H1 (cell line): ENCODE measurements around the gene HDAC9. TPM values are rescaled to one million over a fixed set of nuclear protein-coding genes. Genes with fewer than 3 reads are reported as not detected.

ENCODE experiments used
- CTCF ChIA-PET: fragments of 300-600 bp; sonication (Branson Sonifier 250); formaldehyde crosslinking; loops from one replicate; lab custom pipeline; 2021; ENCODE audit not compliant: partially characterized antibody; lab: Charles Lee
- POLR2A ChIA-PET: fragments of 300-600 bp; sonication (Branson Sonifier 250); formaldehyde crosslinking; loops from one replicate; lab custom pipeline; 2021; ENCODE audit warnings: inconsistent platforms; ENCODE audit not compliant: partially characterized antibody; lab: Charles Lee
- DNase-seq, 2 experiments: peaks; one replicate each; pipeline versions ENCODE4 v3.0.0 to v3.0.0-alpha.2; 2010 to 2022; ENCODE audit warnings: low spot score in 2 of 2, low read depth in 1 of 2, mixed read lengths in 1 of 2
- FAIRE-seq: peaks from 2 replicates; lab custom pipeline; 2011; peaks lifted over from hg19 to GRCh38; lab: Jason Lieb, UNC
- H2AFZ ChIP-seq: 2 replicates; pipeline ENCODE4 v1.8.1; 2012; ENCODE audit warnings: low read length, inconsistent platforms
- H2AK5ac ChIP-seq: 2 replicates; pipeline ENCODE4 v1.6.1; 2013; ENCODE audit warnings: low read depth, low read length
- H2BK120ac ChIP-seq: replicated peaks from 2 replicates; pipeline ENCODE3; 2013; ENCODE audit warnings: low read depth, low read length, inconsistent platforms
- H2BK12ac ChIP-seq: 2 replicates; pipeline ENCODE4 v1.6.1; 2013; ENCODE audit warnings: low read depth, low read length
- H2BK15ac ChIP-seq: 2 replicates; pipeline ENCODE4 v1.6.1; 2013; ENCODE audit warnings: low read length
- H2BK20ac ChIP-seq: 2 replicates; pipeline ENCODE4 v1.6.1; 2013; ENCODE audit warnings: low read length
- H2BK5ac ChIP-seq: 2 replicates; pipeline ENCODE4 v1.6.1; 2013; ENCODE audit warnings: low read depth, low read length
- H3K14ac ChIP-seq: 2 replicates; pipeline ENCODE4 v1.6.1; 2013; ENCODE audit warnings: inconsistent platforms; ENCODE audit not compliant: insufficient read length
- H3K18ac ChIP-seq: 2 replicates; pipeline ENCODE4 v1.6.1; 2013; ENCODE audit warnings: low read length; ENCODE audit errors: extremely low read depth
- H3K23ac ChIP-seq: 2 replicates; pipeline ENCODE4 v1.6.1; 2013; ENCODE audit warnings: inconsistent platforms; ENCODE audit not compliant: insufficient read length
- H3K23me2 ChIP-seq: 2 replicates; pipeline ENCODE4 v1.6.1; 2013; ENCODE audit warnings: low read depth, low read length
- H3K27ac ChIP-seq: 2 replicates; pipeline ENCODE4 v1.6.1; 2011; ENCODE audit warnings: low read depth, low read length, inconsistent platforms
- H3K27me3 ChIP-seq, 4 experiments: replicated peaks in 1 of 4; 1 replicate in 1 of 4; 2 replicates in 3 of 4; pipeline versions ENCODE4 v1.6.1 to v1.8.1; 2011 to 2013; ENCODE audit warnings: low read length in 3 of 4, mild to moderate bottlenecking in 3 of 4, inconsistent platforms in 2 of 4, mixed read lengths in 2 of 4, moderate library complexity in 1 of 4; ENCODE audit not compliant: control insufficient read depth in 3 of 4, insufficient read depth in 3 of 4; ENCODE audit errors: extremely low read depth in 1 of 4
- H3K36me3 ChIP-seq, 4 experiments: 2 replicates each; pipeline versions ENCODE4 v1.6.1 to v1.8.1; 2011 to 2013; ENCODE audit warnings: mild to moderate bottlenecking in 4 of 4, low read length in 3 of 4, moderate library complexity in 2 of 4, control low read depth in 1 of 4, inconsistent platforms in 1 of 4; ENCODE audit not compliant: insufficient read depth in 4 of 4, control insufficient read depth in 2 of 4
- H3K4ac ChIP-seq: replicated peaks from 2 replicates; pipeline ENCODE3; 2013; ENCODE audit warnings: low read length, low read depth, mixed read lengths, inconsistent platforms; ENCODE audit not compliant: insufficient read length
- H3K4me1 ChIP-seq, 4 experiments: replicated peaks in 1 of 4; 1 replicate in 1 of 4; 2 replicates in 3 of 4; pipeline versions ENCODE4 v1.6.1 to v1.8.1; 2011 to 2013; ENCODE audit warnings: low read length in 3 of 4, inconsistent platforms in 2 of 4, mixed read lengths in 1 of 4; ENCODE audit not compliant: insufficient read depth in 4 of 4, control insufficient read depth in 3 of 4
- H3K4me2 ChIP-seq, 2 experiments: 2 replicates each; pipeline versions ENCODE4 v1.6.1 to v1.8.1; 2011 to 2013; ENCODE audit warnings: low read depth in 2 of 2, low read length in 2 of 2, control low read depth in 1 of 2, inconsistent platforms in 1 of 2, mild to moderate bottlenecking in 1 of 2; ENCODE audit not compliant: insufficient read depth in 1 of 2
- H3K4me3 ChIP-seq, 4 experiments: fragments of 200-600, 300-600 bp in 1 of 4; sonication (generic), shearing (Covaris generic), sonication (Bioruptor Twin) in 1 of 4; 2 replicates each; pipeline versions ENCODE4 v1.5.1 to v1.8.1; 2011 to 2016; ENCODE audit warnings: low read length in 4 of 4, low read depth in 3 of 4, control low read depth in 2 of 4, inconsistent platforms in 2 of 4, mild to moderate bottlenecking in 2 of 4, mixed read lengths in 1 of 4, moderate library complexity in 1 of 4; ENCODE audit not compliant: insufficient read depth in 2 of 4; ENCODE audit errors: extremely low read depth in 1 of 4
- H3K56ac ChIP-seq: replicated peaks from 2 replicates; pipeline ENCODE3; 2013; ENCODE audit warnings: low read depth, mild to moderate bottlenecking, mixed read lengths, low read length, inconsistent platforms; ENCODE audit not compliant: insufficient read length
- H3K79me1 ChIP-seq: 2 replicates; pipeline ENCODE4 v1.6.1; 2013; ENCODE audit warnings: low read depth, low read length, control low read depth
- H3K79me2 ChIP-seq, 2 experiments: 2 replicates each; pipeline versions ENCODE4 v1.6.1 to v1.8.1; 2012 to 2013; ENCODE audit warnings: low read length in 2 of 2, mild to moderate bottlenecking in 2 of 2, inconsistent platforms in 1 of 2; ENCODE audit not compliant: insufficient read depth in 2 of 2, control insufficient read depth in 1 of 2
- H3K9ac ChIP-seq, 4 experiments: replicated peaks in 1 of 4; 1 replicate in 1 of 4; 2 replicates in 3 of 4; pipeline versions ENCODE4 v1.6.1 to v1.8.1; 2011 to 2013; ENCODE audit warnings: low read depth in 3 of 4, low read length in 3 of 4, control low read depth in 2 of 4, mild to moderate bottlenecking in 2 of 4, moderate library complexity in 2 of 4, inconsistent platforms in 1 of 4; ENCODE audit errors: extremely low read depth in 1 of 4
- H3K9me3 ChIP-seq, 2 experiments: 2 replicates each; pipeline versions ENCODE4 v1.6.1 to v1.8.1; 2012 to 2013; ENCODE audit warnings: mild to moderate bottlenecking in 2 of 2, moderate library complexity in 2 of 2, control low read depth in 1 of 2, inconsistent platforms in 1 of 2, low read depth in 1 of 2, low read length in 1 of 2, mixed read lengths in 1 of 2; ENCODE audit not compliant: insufficient read depth in 2 of 2
- H4K20me1 ChIP-seq, 2 experiments: replicated peaks in 1 of 2; 2 replicates each; pipeline versions ENCODE3 to v1.8.1; 2011 to 2013; ENCODE audit warnings: inconsistent platforms in 2 of 2, low read length in 2 of 2, mild to moderate bottlenecking in 1 of 2; ENCODE audit not compliant: insufficient read depth in 2 of 2, control insufficient read depth in 1 of 2
- H4K5ac ChIP-seq: 2 replicates; pipeline ENCODE4 v1.6.1; 2013; ENCODE audit warnings: low read length, low read depth, mixed read lengths, inconsistent platforms; ENCODE audit not compliant: insufficient read length
- H4K8ac ChIP-seq: 2 replicates; pipeline ENCODE4 v1.8.0; 2013; ENCODE audit warnings: mild to moderate bottlenecking, moderate library complexity, low read length, inconsistent platforms; ENCODE audit not compliant: insufficient read depth; ENCODE audit errors: extremely low read depth
- H4K91ac ChIP-seq: replicated peaks from 2 replicates; pipeline ENCODE3; 2013; ENCODE audit warnings: low read length, mixed read lengths, inconsistent platforms; ENCODE audit not compliant: insufficient read length
- EGR1 ChIP-seq: IDR thresholded peaks from 2 replicates; pipeline ENCODE4 v1.6.1; 2011; ENCODE audit warnings: low read depth, low read length, borderline replicate concordance
- EP300 ChIP-seq, 2 experiments: IDR thresholded peaks; 1 replicate in 1 of 2; 2 replicates in 1 of 2; pipeline ENCODE4 v1.6.1; 2011 to 2012; ENCODE audit warnings: low read depth in 2 of 2, low read length in 2 of 2, mild to moderate bottlenecking in 2 of 2, borderline replicate concordance in 1 of 2, inconsistent platforms in 1 of 2, moderate library complexity in 1 of 2
- GABPA ChIP-seq: IDR thresholded peaks from 2 replicates; pipeline ENCODE4 v1.6.1; 2011; ENCODE audit warnings: mild to moderate bottlenecking, low read length, moderate library complexity, borderline replicate concordance; ENCODE audit not compliant: insufficient read depth
- HDAC2 ChIP-seq, 2 experiments: fragments of 300-600 bp in 1 of 2; sonication (generic) in 1 of 2; IDR thresholded peaks; 2 replicates each; pipeline ENCODE4 v1.6.1; 2011 to 2012; ENCODE audit warnings: low read depth in 2 of 2, low read length in 2 of 2, mild to moderate bottlenecking in 2 of 2, moderate library complexity in 2 of 2, borderline replicate concordance in 1 of 2, inconsistent platforms in 1 of 2
- HDAC6 ChIP-seq: IDR thresholded peaks from one replicate; pipeline ENCODE4 v1.7.1; 2012; ENCODE audit warnings: low read depth, mild to moderate bottlenecking, inconsistent platforms, low read length, moderate library complexity
- KDM4A ChIP-seq: IDR thresholded peaks from one replicate; pipeline ENCODE4 v1.7.1; 2012; ENCODE audit warnings: low read depth, mild to moderate bottlenecking, moderate library complexity, low read length, inconsistent platforms; ENCODE audit not compliant: severe bottlenecking
- KDM5A ChIP-seq: fragments of 200-600 bp; IDR thresholded peaks from 2 replicates; pipeline ENCODE4 v1.7.1; 2012; ENCODE audit warnings: mild to moderate bottlenecking, low read length, inconsistent platforms, mixed read lengths
- POLR2A ChIP-seq, 2 experiments: IDR thresholded peaks; 1 replicate in 1 of 2; 2 replicates in 1 of 2; pipeline ENCODE4 v1.6.1; 2011; ENCODE audit warnings: low read depth in 2 of 2, low read length in 2 of 2, mild to moderate bottlenecking in 2 of 2; ENCODE audit errors: control extremely low read depth in 1 of 2
- POLR2AphosphoS5 ChIP-seq: IDR thresholded peaks from 2 replicates; pipeline ENCODE4 v1.6.1; 2011; ENCODE audit warnings: low read depth, low read length
- RAD21 ChIP-seq, 2 experiments: IDR thresholded peaks in 1 of 2; conservative IDR thresholded peaks in 1 of 2; 2 replicates each; pipeline ENCODE4 v1.6.1; 2011; ENCODE audit warnings: low read depth in 2 of 2, low read length in 2 of 2, improper control_type of control experiment in 1 of 2, inconsistent platforms in 1 of 2, mild to moderate bottlenecking in 1 of 2, moderate library complexity in 1 of 2
- SUZ12 ChIP-seq: fragments of 200-600 bp; sonication (generic); IDR thresholded peaks from 2 replicates; pipeline ENCODE4 v1.6.1; 2012; ENCODE audit warnings: mild to moderate bottlenecking, inconsistent platforms, low read length, moderate library complexity, mixed read lengths
- TEAD4 ChIP-seq: IDR thresholded peaks from 2 replicates; pipeline ENCODE4 v1.6.1; 2012; ENCODE audit warnings: low read depth, low read length, inconsistent platforms, mixed read lengths
- USF2 ChIP-seq: IDR thresholded peaks from 2 replicates; pipeline ENCODE4 v1.6.1; 2011; ENCODE audit warnings: low read length, improper control_type of control experiment
- WGBS, 2 experiments: shearing (Covaris generic) in 1 of 2; methylation state at CpG; one replicate each; pipeline versions ENCODE4 v1.1.6 to v1.1.7; 2013 to 2015; ENCODE audit warnings: low lambda C conversion rate in 2 of 2, mixed read lengths in 2 of 2, inconsistent platforms in 1 of 2, low coverage in 1 of 2, missing lambda C conversion rate in 1 of 2; ENCODE audit not compliant: insufficient replicate concordance in 2 of 2, insufficient coverage in 1 of 2, insufficient read length in 1 of 2; ENCODE audit errors: extremely low coverage in 1 of 2, missing lambda C conversion rate in 1 of 2; 5-methylcytosine and 5-hydroxymethylcytosine counted together
- polyA plus RNA-seq, 7 experiments: library from polyadenylated mRNA; depleted of rRNA in 3 of 7; stranded (reverse) in 5 of 7; unstranded in 2 of 7; fragments of >200 nt in 5 of 7; fragments of 200-250 nt in 2 of 7; gene quantifications; 1 replicate in 5 of 7; 2 replicates in 1 of 7; 4 replicates in 1 of 7; pipeline versions ENCODE4 v1.2.1 to v1.2.3, GENCODE V29; 2011 to 2013; ENCODE audit warnings: missing spikeins in 2 of 7, mixed read lengths in 2 of 7
- total RNA-seq: library from RNA; stranded (reverse); fragmentation: NEBNext Ultra II Directional; extraction: Animal tissue kit (Norgen Biotek cat#: 25700); gene quantifications from 2 replicates; pipeline ENCODE4 v1.2.1, GENCODE V29; 2021

HDAC9 gene
- total and polyA plus RNA-seq, 2 of the 8 experiments (the other 6 are each of a cell fraction or from before 2014, with no cell fraction given) = 9.5 to 13.1 TPM

DNA sequence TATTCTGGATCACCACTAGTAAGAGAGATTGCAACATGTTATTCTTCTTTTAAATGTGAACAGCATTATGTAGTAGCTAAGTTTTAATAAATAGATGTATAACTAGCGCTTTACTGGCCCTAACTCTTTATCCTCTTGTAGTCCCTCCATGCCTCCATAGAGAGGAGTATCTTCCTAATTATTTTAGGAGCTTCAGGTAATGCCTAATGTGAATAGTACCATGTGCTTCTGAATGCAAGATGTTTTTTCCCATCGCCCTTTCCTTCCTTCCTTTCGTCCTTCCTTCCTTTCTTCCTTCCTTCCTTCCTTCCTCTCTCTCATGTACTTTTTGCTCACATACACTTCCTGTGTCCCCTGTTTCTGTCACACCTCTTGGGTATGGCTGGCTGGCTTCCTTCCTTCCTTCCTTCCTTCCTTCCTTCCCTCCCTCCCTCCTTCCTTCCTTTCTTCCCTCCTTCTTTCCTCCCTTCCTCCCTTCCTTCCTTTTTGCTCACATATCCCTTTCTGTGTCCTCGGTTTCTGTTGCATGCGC lies 290.7 kb downstream of the HDAC9 start:
- H3K9ac ChIP-seq = no peak overlapping the region
- no peak overlapping the region for H3K4me2 ChIP-seq
- no peak overlapping the region for H3K14ac ChIP-seq
- WGBS, 2 experiments = 94% methylated on average over 3 of the region's 5 CpGs; no CpG with 5 or more reads in 1 of the 2 experiments
- H4K8ac ChIP-seq = no peak overlapping the region
- no peak overlapping the region for H4K91ac ChIP-seq
- ChIA-PET CTCF (no interaction called here), POLR2A (no interaction called here)
- H2BK12ac ChIP-seq = no peak overlapping the region
- H3K4me1 ChIP-seq = no peaks in the 10 kb centered on the region
- no peak overlapping the region for H3K4me3 ChIP-seq
- no peaks in the 10 kb centered on the region for H4K20me1 ChIP-seq
- H3K36me3 ChIP-seq = no peaks in the 10 kb centered on the region
- no peak overlapping the region for H4K5ac ChIP-seq
- no peaks in the 10 kb centered on the region for H3K23me2 ChIP-seq
- H3K23ac ChIP-seq = no peak overlapping the region
- no peak overlapping the region for H2BK120ac ChIP-seq
- no peak overlapping the region for H3K4ac ChIP-seq
- no peak for FAIRE-seq
- no peak overlapping the region for H2BK5ac ChIP-seq
- no peak for DNase-seq
- no peak overlapping the region for H2AFZ ChIP-seq
- no peak overlapping the region for H3K56ac ChIP-seq
- no peak overlapping the region for H3K18ac ChIP-seq
- no peak overlapping the region for H3K27ac ChIP-seq
- H3K9me3 ChIP-seq = no peaks in the 10 kb centered on the region
- H3K79me1 ChIP-seq = no peaks in the 10 kb centered on the region
- H2BK15ac ChIP-seq = no peak overlapping the region
- H3K79me2 ChIP-seq = no peaks in the 10 kb centered on the region
- H2BK20ac ChIP-seq = no peak overlapping the region
- no peaks in the 10 kb centered on the region for H3K27me3 ChIP-seq
- H2AK5ac ChIP-seq = no peak overlapping the region
- no peak for TF ChIP-seq EGR1
- no peak for TF ChIP-seq RAD21 (IDR thresholded peaks at IDR 0.05 in 1 of 2, conservative IDR thresholded peaks at IDR 0.05 in 1 of 2; ENCODE audit: low read depth in 2 of 2, low read length in 2 of 2)
- no peak for TF ChIP-seq POLR2AphosphoS5
- TF ChIP-seq USF2 = no peak
- TF ChIP-seq GABPA = no peak
- TF ChIP-seq SUZ12 = no peak
- TF ChIP-seq TEAD4 = no peak
- no peak for TF ChIP-seq POLR2A (IDR thresholded peaks at IDR 0.05; ENCODE audit: control extremely low read depth in 1 of 2, low read depth in 2 of 2, low read length in 2 of 2)
- no peak for TF ChIP-seq KDM5A
- TF ChIP-seq HDAC6 = no peak
- TF ChIP-seq KDM4A = no peak
- no peak for TF ChIP-seq HDAC2 (IDR thresholded peaks at IDR 0.05; ENCODE audit: borderline replicate concordance in 1 of 2, low read depth in 2 of 2, low read length in 2 of 2)
- no peak for TF ChIP-seq EP300 (IDR thresholded peaks at IDR 0.05; ENCODE audit: borderline replicate concordance in 1 of 2, low read depth in 2 of 2, low read length in 2 of 2)
